SK-N-SH treated with all-trans-retinoic acid at 6 μM for 48 hours (cell line): ENCODE results near the gene CHST12.

Experiments used
- ESRRG ChIP-seq: fragments of 250-450 bp; sonication (Bioruptor Pico); IDR thresholded peaks from 2 replicates; pipeline ENCODE4 v1.6.1; 2021; ENCODE audit warnings: mild to moderate bottlenecking
- TF ChIP-seq, protein P1 (sequence below): fragments of 250-450 bp; sonication (Bioruptor Pico); IDR thresholded peaks from 2 replicates; pipeline ENCODE4 v1.8.0; 2020; ENCODE audit warnings: mild to moderate bottlenecking, moderate library complexity, borderline replicate concordance

DNA sequence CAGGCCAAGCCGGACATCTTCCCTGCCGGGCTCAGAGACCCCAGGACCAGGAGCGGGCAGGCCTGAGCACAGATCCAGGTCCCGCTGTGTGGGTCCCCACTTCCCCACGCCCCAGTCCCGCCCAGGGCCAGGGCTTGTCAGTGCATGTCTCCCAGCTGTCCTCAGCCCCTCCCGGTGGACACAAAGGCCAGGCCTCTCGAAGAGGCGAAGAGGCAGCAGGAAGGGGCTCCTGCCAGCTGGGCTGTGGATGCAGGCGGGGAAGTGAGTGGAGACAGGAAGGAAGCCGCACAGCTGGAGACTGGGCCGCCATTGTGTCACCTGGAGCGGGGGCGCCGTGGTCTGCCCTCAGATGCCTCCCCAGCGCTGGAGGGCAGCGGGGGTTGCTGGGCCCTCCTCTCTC is 68.0 kb downstream of the CHST12 start:
- no peak for TF ChIP-seq ESRRG
- TF ChIP-seq, protein P1, sequence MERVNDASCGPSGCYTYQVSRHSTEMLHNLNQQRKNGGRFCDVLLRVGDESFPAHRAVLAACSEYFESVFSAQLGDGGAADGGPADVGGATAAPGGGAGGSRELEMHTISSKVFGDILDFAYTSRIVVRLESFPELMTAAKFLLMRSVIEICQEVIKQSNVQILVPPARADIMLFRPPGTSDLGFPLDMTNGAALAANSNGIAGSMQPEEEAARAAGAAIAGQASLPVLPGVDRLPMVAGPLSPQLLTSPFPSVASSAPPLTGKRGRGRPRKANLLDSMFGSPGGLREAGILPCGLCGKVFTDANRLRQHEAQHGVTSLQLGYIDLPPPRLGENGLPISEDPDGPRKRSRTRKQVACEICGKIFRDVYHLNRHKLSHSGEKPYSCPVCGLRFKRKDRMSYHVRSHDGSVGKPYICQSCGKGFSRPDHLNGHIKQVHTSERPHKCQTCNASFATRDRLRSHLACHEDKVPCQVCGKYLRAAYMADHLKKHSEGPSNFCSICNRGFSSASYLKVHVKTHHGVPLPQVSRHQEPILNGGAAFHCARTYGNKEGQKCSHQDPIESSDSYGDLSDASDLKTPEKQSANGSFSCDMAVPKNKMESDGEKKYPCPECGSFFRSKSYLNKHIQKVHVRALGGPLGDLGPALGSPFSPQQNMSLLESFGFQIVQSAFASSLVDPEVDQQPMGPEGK (CRISPR knock-in tag), result no peak
